UCSD-AML1 (cell line): ENCODE results near the gene IER2.
A peak's percentile ranks its signal among the peaks of the same experiment; 100 is the strongest.

Experiments used
- DNase-seq: peaks from one replicate; lab custom pipeline; 2025; ENCODE audit not compliant: unreplicated experiment; lab: John Stamatoyannopoulos, UW

The IER2 gene

GRCh38 chr19:13150187-13150930, at the start of gene IER2, which contains the start of gene STX10:
TSS of gene IER2 (plus strand) at chr19:13150411. CDS start at chr19:13153187, 2,776 bp downstream.
TSS of gene STX10 (minus strand) at chr19:13150375. CDS start at chr19:13150173, 202 bp downstream.
- peak; percentile 95 for DNase-seq

GRCh38 chr19:13100841-13101589, 49.2 kb upstream of the IER2 start:
- peak; percentile 59 for DNase-seq

- no peak for DNase-seq
Measured at GRCh38 chr19:13101590-13102415, 48.4 kb upstream of the IER2 start.

GRCh38 chr19:13102416-13102665, 47.9 kb upstream of the IER2 start:
- no peak for DNase-seq

- DNase-seq, result peak; percentile 98
Measured at GRCh38 chr19:13102666-13103580, 47.3 kb upstream of the IER2 start, which contains the start of gene LYL1. TSS of gene LYL1 (minus strand) at chr19:13102858. CDS start at chr19:13101171, 1,687 bp downstream.

GRCh38 chr19:13103581-13104359, 46.4 kb upstream of the IER2 start:
- peak; percentile 78 for DNase-seq

- DNase-seq, result peak; percentile 98
Measured at GRCh38 chr19:13104360-13104847, 45.8 kb upstream of the IER2 start.

GRCh38 chr19:13104848-13105711, 45.1 kb upstream of the IER2 start:
- DNase-seq, result peak; percentile 72

GRCh38 chr19:13109361-13110098, 40.7 kb upstream of the IER2 start:
- DNase-seq, result no peak

GRCh38 chr19:13110099-13110610, 40.1 kb upstream of the IER2 start:
- DNase-seq, result no peak

- DNase-seq, result no peak
Measured at GRCh38 chr19:13112555-13112954, 37.7 kb upstream of the IER2 start.

- no peak for DNase-seq
Measured at GRCh38 chr19:13115936-13116281, 34.3 kb upstream of the IER2 start.

- peak; percentile 87 for DNase-seq
Measured at GRCh38 chr19:13116282-13117175, 33.7 kb upstream of the IER2 start, which contains the start of gene TRMT1. TSS of gene TRMT1 (minus strand) at chr19:13116740. CDS start at chr19:13116399, 341 bp downstream.

- no peak for DNase-seq
Measured at GRCh38 chr19:13117176-13117771, 32.9 kb upstream of the IER2 start.

GRCh38 chr19:13117772-13118423, 32.3 kb upstream of the IER2 start, which contains the start of gene NACC1:
TSS of gene NACC1 (plus strand) at chr19:13118264. CDS start at chr19:13135208, 16,944 bp downstream.
- DNase-seq, result peak; percentile 92
